NCI-H2107 (cell line): ENCODE results near the gene CEP57.

ENCODE experiments used
- DNase-seq: peaks from one replicate; lab custom pipeline; 2025; lab: John Stamatoyannopoulos, UW

Gene CEP57

DNA sequence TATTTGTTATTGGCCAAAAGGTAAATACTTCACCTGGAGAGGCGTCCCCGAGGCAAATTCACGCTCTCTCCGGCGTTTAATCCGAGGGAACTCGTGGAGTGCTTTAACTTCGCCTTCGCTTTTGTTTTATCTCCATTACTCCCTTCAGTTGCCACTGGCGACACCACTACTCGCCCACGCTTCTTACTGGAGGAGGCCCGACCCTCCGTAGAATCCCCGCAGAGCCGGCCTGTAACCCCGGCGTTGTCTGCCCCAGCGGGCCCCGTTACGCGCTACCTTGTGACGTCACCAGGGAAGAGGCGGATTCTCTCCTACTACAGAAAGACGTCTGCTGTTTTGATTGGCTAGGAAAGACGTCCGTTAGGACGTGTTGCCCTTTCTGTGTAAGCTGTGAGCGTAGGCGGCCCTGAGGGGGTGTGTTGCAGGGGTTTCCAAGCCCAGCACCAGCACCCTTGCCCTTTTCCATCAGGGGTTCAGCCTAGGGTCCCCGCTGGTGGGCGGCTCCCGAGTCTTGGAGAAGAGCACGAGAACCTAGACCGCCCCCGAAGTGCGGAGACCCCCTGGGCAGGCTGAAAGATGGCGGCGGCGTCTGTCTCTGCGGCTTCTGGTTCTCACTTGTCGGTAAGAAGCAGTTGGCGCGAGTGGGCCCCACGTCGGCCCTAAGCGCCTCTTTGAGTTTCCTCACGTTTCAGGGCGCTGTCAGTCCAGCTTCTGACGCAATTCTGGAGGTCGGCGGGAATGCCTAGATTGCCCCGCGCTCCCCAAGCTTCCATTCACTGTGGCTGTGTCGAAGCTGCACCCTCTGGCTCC, at the start of gene CEP57:
CEP57 (plus strand) TSS at position 376 of the 810 bp plus-strand sequence; CDS start at position 577, 201 bp downstream.
- DNase-seq = peak; percentile 90

DNA sequence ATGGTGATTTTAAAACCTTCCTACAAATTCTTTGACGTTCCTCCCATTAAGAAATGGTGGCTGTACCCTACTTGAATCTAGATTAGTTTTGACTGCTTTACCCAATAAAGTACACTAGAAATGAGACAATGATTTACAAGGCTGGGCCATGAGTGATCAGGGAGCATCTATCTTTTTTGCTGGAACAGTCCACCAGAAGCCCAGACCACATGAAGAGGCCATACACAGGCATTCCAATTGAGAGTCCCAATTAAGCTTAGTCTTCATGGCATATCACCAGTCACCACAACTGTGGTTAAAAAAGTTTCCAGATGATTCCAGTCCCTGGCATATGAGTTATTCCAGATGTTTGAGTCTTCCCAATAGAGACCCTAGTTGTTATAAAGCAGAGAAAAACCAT, 40.2 kb upstream of the CEP57 start:
- DNase-seq = no peak

DNA sequence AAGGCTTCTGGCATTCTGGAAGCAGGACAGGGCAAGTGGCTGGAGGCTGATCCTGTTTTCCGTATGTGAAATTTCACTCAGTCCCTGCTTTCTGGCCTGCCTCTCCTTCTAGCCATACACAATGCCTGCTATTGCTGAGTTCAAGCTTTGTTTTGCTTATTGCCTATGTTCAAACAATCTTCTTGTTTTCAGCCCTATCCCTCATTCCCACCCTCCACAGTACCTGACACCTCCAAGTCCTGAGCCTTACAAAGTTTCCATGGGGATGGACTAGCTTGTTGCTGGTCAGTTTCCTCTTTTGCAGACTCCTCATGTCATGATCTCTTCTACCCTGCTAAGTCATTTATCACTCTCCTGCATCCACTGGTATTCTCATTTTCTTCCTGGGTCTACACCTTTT, 38.8 kb upstream of the CEP57 start:
- DNase-seq = no peak

DNA sequence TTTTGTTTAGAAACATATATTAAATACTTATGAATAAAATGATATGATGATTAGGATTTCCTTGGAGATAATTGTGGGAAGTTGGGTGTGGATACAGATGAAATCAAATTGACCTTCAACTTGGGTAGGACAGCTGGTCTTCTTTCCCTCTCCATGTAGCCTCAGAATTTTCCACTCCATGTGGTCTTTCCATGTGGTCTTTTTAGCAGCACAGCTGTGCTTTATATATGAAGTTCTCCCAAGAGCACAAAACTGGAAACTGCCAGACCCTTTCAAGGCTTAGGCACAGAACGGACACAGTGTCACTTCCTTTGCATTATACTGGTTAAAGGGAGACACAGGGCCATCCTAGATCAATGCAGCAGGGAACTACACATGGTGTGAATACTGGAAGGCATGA, 29.4 kb upstream of the CEP57 start:
- DNase-seq = no peak

GRCh38 chr11:95762534-95762933, 27.8 kb upstream of the CEP57 start:
- DNase-seq = no peak

DNA sequence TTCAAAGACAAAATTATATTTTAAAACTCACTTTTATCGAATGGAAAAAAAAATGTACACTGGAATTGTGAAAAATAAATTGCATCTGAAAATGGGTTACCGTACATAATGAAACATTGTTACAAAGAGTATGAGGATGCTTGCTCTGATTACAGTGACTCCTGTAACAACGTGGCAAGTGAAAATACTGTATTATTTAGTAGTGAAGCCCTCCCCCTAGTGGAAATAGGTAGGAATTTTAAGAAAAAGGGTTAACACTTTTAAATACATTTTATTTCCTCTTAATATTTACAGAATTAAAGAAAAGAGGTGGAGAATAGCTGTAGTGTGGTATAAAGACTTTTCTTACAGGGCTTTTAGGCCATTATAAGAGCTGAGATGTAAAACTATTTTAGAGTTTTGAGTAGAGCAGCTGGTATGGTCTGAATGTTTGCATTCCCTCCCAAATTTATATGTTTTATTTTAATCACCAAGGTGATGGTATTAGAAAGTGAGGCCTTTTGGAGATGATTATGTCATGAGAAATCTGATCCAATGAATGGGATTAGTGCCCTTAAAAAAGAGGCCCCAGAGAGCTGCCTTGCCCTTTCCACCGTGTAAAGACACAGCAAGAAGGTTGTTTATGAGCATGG, 25.9 kb upstream of the CEP57 start:
- no peak for DNase-seq

GRCh38 chr11:95766701-95767100, 23.6 kb upstream of the CEP57 start:
- DNase-seq = no peak

- no peak for DNase-seq
Measured at GRCh38 chr11:95767498-95767897, 22.8 kb upstream of the CEP57 start.

DNA sequence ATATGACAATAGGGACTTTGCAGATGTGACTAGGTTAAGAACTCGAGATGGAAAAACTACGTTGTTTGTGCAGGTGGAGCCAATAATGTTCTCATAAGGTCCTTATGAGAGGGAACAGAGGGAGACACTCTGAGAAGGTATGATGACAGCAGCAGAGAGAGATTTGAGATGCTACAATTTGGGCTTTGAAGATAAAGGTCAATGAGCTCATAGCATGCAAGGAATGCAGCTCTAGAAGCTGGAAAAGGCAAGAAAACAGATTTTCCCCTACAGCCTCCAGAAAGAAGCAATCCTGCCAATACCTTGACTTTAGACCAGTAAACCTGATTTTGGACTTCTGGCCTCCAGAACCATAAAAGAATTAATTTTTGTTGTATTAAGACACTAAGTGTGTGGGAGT, 21.8 kb upstream of the CEP57 start:
- no peak for DNase-seq

GRCh38 chr11:95776859-95777258, 13.4 kb upstream of the CEP57 start:
- DNase-seq = no peak

GRCh38 chr11:95778699-95779098, 11.6 kb upstream of the CEP57 start:
- no peak for DNase-seq

- DNase-seq = no peak
Measured at GRCh38 chr11:95780544-95780943, 9.8 kb upstream of the CEP57 start.

DNA sequence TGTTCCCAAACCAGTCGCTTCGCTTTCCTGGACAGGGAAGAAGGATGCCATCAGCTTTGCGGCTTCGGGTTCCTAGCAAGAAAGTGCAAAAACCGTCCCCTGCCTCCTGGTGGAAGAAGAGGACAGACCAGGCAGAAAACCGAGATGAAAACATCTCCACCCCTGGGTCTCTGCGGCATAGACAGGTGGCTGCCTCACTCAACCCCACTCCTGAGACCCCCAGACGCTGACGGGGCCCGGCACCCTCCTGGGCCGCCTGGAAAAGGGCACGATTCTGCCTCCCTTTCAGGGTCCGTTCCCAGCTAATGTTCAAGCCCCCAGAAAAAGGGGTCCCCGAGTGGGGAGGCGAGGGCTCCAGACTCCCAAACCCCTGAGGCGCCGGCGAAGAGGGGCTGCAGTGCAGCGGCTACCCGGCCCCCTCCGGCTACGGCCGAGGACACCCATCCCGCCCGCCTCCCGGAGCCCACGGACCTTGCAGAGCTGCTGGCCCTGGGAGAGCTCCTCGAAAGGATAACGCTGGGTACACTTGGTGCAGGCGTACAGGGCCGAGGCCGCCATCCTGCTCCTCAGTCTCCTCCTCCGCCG, 1.3 kb upstream of the CEP57 start:
- no peak for DNase-seq

DNA sequence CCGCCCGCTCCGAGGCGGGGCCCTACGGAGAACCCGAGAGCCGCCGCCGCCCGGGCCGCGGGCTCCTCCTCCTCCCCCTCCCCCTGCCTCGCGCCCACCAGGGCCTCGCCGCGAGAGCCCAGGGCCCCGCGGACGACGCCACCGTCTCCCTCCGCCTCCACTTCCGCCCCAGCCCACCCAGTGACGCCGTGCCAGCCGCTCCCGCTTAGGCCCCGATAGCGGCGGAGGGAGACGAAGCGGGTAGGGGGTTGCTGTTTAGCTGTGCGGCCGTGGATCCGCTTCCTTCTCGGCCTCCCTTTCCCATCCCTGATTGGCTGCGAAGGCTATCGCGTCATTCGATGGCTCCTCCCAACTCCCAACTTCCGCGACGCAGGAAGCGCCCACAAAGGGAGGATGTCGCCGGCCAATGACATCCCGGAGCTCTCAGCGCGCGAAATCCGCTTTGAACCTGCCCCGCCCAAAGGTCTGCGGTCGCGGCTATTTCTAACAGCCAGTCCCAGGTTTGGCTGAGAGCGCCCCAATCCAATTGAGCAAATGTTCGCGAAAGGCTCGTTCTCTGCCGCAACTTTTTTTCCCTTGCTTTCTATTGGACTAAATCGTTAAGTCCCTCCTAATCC, 684 bp upstream of the CEP57 start, which contains the start of gene FAM76B:
FAM76B (minus strand) TSS at position 277 of the 617 bp plus-strand sequence. CDS start 304 bp downstream, outside the sequence.
- DNase-seq = peak; percentile 95

DNA sequence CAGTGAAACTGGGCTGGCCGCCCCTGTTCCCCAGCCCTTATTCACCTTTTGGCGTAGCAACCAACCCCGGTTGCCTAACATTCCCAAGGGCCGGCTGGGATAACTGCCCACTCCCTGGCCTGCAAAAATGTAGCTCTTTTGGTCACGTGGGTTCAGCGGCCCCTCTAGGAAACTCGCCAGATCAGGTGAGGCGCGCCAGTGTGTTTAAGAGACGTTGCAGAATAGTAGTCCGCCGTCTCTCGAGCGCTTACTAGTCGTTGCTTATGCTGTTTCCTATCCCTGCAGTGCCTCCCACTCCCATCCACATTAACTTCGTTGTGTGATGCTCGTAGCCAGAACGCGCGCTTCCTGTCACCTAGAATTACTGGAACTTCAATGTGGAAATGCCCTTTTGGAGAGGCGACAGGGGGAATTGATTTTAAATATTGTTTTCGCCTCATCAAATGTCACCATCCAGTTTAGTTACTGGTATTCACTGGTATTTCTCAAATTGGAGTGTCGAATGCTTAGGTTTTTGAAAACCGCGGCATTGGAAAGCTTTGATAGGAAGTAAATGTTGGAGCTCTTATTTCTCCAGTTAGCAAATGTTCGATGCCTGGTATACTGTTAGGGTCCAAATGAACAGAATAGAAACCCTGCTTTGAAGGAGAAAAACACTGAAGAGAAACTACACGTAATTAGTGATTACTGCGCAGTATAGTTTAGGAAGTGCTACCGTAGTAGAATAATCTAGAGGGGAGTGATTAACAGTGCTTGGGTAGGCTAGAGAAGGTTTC, 823 bp downstream of the CEP57 start:
- DNase-seq = peak; percentile 19

DNA sequence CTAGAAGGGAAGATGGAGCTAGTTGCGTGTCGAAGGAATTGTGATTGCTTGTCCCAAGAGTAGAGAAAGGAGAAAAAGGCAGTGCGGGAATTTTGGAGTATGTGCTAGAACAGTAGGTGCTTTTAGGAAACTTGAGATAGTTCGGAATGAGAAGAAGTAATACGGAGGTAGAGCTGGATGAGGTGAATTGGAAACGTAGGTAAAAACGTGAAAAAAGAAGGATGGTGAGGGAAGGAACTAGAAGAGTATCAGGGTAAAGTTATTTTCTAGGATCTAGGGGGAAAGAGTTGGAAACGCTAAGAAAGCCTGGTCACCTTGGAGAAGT, 1.4 kb downstream of the CEP57 start:
- DNase-seq = no peak

DNA sequence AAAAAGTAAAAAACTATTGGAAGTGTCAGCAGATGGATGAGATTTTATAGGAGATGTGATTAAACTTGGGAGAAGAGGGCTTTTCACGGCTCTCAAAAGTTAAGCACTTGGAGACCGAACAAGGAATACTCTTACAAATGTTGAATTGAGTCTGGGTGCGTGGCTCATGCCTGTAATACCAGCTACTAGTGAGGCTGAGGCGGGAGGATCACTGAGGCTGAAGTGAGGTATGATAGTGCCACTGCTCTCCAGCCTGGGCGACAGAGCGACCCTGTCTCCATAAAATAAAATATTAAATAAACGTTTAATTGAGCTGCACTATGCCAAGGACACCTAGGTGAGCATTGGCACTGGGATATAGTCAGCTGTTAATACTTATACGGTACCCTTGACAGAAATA, 1.9 kb downstream of the CEP57 start:
- DNase-seq = no peak

DNA sequence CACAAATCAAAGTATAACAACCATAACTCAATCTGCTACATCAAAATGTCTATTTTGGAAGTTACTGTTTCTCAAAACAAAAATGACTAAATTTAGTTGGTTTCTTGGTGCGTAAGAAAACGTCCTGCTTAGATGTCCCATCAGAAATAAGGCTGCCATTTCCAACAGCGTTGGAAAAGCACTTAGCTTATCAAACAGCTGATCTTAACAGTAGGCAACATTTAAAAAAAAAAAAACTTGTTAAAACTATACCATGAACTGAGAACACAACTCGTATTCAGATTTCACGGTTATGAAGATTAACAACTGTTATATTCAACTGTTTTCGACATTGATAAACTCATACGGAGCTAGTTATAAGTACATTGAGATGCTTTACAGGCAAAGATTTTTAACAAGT, 2.4 kb downstream of the CEP57 start:
- DNase-seq = no peak

GRCh38 chr11:95793116-95793515, 2.8 kb downstream of the CEP57 start:
- no peak for DNase-seq

DNA sequence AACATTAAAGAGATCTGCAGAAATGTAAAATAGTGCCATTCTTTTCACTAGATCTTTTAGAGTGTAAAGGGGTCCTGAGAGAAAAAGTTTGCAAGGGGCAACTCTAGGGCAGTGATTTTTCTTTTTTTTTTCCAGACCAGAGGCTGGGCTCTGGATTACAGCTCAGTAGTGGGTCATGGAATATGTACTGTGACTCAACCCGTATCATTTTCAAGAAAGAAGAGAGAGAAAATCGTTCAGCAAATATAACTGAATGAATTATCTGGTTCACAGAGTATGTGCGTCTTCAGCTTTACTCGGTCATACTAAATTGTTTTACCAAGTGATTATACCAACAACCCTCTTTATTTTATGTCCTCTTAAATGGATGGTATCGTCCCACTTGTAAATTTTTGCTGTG, 3.8 kb downstream of the CEP57 start:
- DNase-seq = no peak

DNA sequence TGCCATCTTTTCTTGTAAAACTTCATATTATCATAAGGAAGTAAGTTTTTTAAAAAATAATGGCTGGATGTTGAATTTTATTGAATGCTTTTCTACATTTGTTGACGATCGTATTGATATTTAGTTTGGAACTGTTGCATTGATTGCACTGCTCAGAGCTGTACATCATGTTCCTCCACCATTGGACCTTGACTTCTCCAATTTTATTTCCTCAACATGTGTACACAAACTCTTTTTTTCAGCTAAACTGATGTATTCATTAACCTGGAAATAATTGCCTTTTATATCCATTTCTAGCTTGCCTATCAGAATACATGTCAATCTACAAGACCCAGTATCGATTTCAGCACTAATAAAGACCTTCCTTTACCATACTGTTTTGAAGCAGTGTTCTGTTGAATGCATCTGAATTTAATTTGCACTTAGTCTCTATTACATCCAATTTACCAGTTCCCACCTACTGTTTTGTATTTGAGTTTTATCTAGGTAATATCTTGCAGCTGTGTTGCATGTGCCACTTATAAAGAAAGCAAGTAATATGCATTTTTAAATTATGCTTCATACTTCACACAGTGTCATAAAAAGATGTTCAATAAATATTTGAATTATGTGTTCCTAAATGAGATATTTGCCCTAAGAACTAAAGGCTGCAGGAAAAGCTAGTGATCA, 5.5 kb downstream of the CEP57 start:
- no peak for DNase-seq

- no peak for DNase-seq
Measured at GRCh38 chr11:95796501-95796900, 6.2 kb downstream of the CEP57 start.
